Psoas muscle (tissue), 8 donors: ENCODE data around the gene NACAD. TPM values are rescaled to one million over a fixed set of nuclear protein-coding genes. Genes with fewer than 3 reads are reported as not detected.
A peak's percentile ranks its signal among the peaks of the same experiment; 100 is the strongest.

ENCODE experiments used
- ATAC-seq, 4 donors: fragments of 200-7000 bp; cut with Tn5 transposase; one replicate each; pipeline ENCODE4 v1.9.1; 2020; ENCODE audit warnings: moderate library complexity in 3 of 4, mild to moderate bottlenecking in 2 of 4
- DNase-seq, 2 donors: peaks; one replicate each; pipeline ENCODE4 v3.0.0-alpha.2; 2020
- H3K27ac ChIP-seq: fragments of 200-600 bp; one replicate; pipeline ENCODE4 v1.8.0; 2022
- H3K27me3 ChIP-seq, 3 donors: fragments of 200-600 bp in 1 of 3; one replicate each; pipeline versions ENCODE4 v1.6.1 to v1.8.0; 2013 to 2022; ENCODE audit warnings: low read length in 2 of 3, mild to moderate bottlenecking in 2 of 3, moderate library complexity in 1 of 3; ENCODE audit not compliant: insufficient read depth in 3 of 3
- H3K36me3 ChIP-seq, 2 donors: fragments of 200-600 bp in 1 of 2; one replicate each; pipeline versions ENCODE4 v1.6.1 to v1.8.0; 2013 to 2022; ENCODE audit warnings: low read depth in 1 of 2, mild to moderate bottlenecking in 1 of 2, moderate library complexity in 1 of 2; ENCODE audit not compliant: insufficient read depth in 1 of 2
- H3K4me1 ChIP-seq: fragments of 200-600 bp; one replicate; pipeline ENCODE4 v1.8.0; 2022
- H3K4me3 ChIP-seq: fragments of 200-600 bp; one replicate; pipeline ENCODE4 v1.8.0; 2022; ENCODE audit warnings: mild to moderate bottlenecking
- H3K9me3 ChIP-seq: fragments of 200-600 bp; one replicate; pipeline ENCODE4 v1.8.0; 2022
- WGBS, 3 donors: extraction: QIAGEN DNeasy Blood & Tissue Kit; methylation state at CpG; one replicate each; pipeline versions ENCODE4 v1.1.6 to v1.1.7; 2013; 5-methylcytosine and 5-hydroxymethylcytosine counted together
- intact Hi-C, 2 donors: fragments of 100-400 bp; cut with DNase I; formaldehyde crosslinking; loops; one replicate each; pipeline versions ENCODE4 v1.11.0 to v1.14.2; 2022
- polyA plus RNA-seq, 3 donors: library from polyadenylated mRNA; stranded (reverse); fragments of 200-250 nt; gene quantifications; one replicate each; pipeline ENCODE4 v1.2.3, GENCODE V29; 2013
- total RNA-seq, 4 donors: library from RNA; stranded (reverse); fragmentation: NEBNext Ultra II Directional in 2 of 4; extraction: Animal tissue kit (Norgen Biotek cat#: 25700) in 2 of 4; gene quantifications; one replicate each; pipeline versions ENCODE4 v1.2.1 to v1.2.4, GENCODE V29; 2021 to 2023
- TF ChIP-seq, protein P1 (sequence below): fragments of 200-600 bp; IDR thresholded peaks from one replicate; pipeline ENCODE4 v1.8.0; 2022; ENCODE audit warnings: antibody characterized with exemption
- donor health status: healthy with polysubstance abuse.
- donor health status: DM: no; HTN: no; CAD: no; lungs with moderate emphysema.
- donor health status: Bipolar disorder and iron deficiency.
- donor health status: healthy.
- donor health status: DM: yes; HTN: yes; CAD: no.
- donor health status: DM: no; HTN: no; CAD: no.
- donor health status: DM: no; HTN: no; CAD: no.
- donor health status: DM: yes; HTN: yes; CAD: no.

NACAD gene
- total and polyA plus RNA-seq, 7 donors: 0.23 to 1.4 (median 1.1) TPM

DNA sequence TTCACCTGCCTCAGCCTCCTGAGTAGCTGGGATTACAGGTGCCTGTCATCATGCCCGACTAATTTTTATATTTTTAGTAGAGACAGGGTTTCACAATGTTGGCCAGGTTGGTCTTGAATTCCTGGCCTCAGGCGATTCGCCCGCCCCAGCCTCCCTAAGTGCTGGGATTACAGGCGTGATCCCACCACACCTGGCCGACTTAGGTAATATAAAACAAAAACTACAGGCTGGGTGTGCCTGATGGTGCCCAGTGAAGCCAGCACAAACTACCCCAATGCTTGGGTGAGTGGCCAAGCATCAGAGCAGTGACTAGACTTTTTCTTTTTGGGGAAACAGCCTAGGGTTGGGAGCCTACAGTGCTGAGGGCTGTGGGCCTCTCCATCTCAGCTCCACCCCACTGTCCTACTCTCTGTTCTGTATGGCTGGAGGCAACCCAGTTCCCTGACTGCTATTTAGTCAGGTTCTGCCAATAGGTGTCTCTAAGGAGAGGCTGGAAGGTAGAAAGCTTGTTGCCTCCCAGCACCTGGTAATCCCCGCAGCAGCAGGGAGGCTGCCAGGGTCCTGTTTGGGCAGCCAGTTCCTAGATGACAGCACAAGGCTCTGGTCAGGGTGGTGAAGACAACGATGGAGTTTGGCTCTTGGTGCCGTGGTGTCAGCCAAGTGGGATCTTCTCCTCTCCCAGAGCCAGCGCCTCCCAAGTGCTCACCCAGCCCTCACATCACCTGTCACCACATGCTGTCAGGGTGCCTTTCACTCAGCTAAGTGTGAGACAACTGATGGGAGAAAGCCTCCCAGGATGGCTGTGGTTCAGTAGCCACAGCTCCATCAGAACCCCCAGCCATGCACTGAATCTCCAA lies 10.4 kb upstream of the NACAD start:
- DNase-seq (peak in 1 of 2 donors; percentile 42), ATAC-seq (peak; percentile 25 to 54 (median 38))
- TF ChIP-seq, protein P1, sequence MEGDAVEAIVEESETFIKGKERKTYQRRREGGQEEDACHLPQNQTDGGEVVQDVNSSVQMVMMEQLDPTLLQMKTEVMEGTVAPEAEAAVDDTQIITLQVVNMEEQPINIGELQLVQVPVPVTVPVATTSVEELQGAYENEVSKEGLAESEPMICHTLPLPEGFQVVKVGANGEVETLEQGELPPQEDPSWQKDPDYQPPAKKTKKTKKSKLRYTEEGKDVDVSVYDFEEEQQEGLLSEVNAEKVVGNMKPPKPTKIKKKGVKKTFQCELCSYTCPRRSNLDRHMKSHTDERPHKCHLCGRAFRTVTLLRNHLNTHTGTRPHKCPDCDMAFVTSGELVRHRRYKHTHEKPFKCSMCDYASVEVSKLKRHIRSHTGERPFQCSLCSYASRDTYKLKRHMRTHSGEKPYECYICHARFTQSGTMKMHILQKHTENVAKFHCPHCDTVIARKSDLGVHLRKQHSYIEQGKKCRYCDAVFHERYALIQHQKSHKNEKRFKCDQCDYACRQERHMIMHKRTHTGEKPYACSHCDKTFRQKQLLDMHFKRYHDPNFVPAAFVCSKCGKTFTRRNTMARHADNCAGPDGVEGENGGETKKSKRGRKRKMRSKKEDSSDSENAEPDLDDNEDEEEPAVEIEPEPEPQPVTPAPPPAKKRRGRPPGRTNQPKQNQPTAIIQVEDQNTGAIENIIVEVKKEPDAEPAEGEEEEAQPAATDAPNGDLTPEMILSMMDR: no peak
- Histone ChIP-seq H3K4me3 (no peak overlapping the region), H3K4me1 (no peaks in the 10 kb centered on the region), H3K36me3 (peaks cover 6 to 70% of the 10 kb centered on the region in 2 donors), H3K9me3 (no peaks in the 10 kb centered on the region), H3K27me3 (no peaks in the 10 kb centered on the region), H3K27ac (no peak overlapping the region)
- intact Hi-C loops: no loop called here
- WGBS, 3 donors: 61 to 68% (median 62%) methylated on average over 10 of the region's 10 CpGs

DNA sequence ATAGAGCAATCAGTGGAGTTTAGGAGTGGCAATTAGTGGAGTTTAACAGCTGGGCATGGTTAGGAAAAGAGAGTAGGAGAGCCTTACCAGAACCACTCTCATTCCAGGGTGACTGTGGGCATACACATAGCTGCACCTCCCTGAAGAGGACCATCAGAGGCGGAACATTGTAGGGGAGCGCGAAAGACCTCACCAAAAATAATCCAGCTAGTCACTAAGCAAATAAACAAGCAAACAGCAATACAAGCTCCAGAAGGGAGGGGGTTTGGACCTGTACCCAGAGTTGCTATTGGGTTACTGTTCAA lies 4.1 kb upstream of the NACAD start:
- Histone ChIP-seq H3K4me3 (no peak overlapping the region), H3K9me3 (no peaks in the 10 kb centered on the region), H3K36me3 (peaks cover 0 to 7% of the 10 kb centered on the region in 2 donors), H3K27ac (no peak overlapping the region), H3K4me1 (no peaks in the 10 kb centered on the region), H3K27me3 (peaks cover 0 to 8% (median 0%) of the 10 kb centered on the region in 3 donors)
- intact Hi-C loops: loop anchor here in 1 of 2 donors (5.0 kb wide), 1 partner anchor 86 kb away; no protein-coding TSS in a partner anchor
- ATAC-seq (no peak), DNase-seq (peak in 1 of 2 donors; percentile 12)
- TF ChIP-seq, protein P1: no peak
- WGBS, 3 donors: 72 to 86% (median 79%) methylated on average over 3 of the region's 3 CpGs

DNA sequence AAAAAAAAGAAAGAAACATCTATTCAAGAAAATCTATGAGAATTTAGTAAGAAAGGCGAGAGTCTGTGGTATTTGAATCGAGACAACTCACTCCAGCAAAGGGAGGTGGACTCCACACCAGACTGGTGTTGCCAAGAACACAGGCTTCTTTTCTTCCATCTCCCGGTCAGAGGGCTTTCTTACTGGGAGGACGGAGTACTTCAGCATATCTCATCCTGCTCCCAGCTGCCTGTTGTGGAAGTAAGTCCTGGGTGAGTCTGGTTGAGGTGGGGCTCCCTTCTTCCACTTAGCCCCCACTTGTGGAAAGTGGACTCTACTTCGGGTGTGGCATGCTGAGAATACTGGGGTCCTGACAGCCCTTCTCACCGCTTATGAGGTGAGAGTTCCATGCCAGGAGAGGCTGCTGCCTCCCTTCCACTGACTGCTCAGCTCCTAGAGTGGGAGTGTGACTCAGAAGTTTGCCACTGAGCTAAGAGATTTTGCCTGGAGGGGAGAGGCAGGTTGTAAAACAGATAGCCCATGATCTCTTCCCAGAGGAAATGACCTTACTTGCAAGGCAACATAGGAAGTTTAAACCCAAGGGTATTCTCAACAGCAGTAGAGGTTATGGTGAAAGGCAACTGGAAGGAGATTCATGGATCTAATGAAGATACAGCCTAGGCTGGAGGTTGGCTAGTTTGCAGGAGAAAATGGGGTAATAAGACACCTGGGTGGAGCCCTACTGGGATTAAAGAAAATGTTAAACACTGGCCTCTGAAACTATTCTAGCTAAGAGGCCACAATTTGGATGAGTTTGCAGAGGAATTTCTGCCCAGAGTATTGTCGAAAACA lies 3.5 kb upstream of the NACAD start:
- DNase-seq: no peak
- H3K9me3 ChIP-seq: no peaks in the 10 kb centered on the region
- WGBS, 3 donors: 59 to 63% (median 59%) methylated on average over 7 of the region's 7 CpGs

DNA sequence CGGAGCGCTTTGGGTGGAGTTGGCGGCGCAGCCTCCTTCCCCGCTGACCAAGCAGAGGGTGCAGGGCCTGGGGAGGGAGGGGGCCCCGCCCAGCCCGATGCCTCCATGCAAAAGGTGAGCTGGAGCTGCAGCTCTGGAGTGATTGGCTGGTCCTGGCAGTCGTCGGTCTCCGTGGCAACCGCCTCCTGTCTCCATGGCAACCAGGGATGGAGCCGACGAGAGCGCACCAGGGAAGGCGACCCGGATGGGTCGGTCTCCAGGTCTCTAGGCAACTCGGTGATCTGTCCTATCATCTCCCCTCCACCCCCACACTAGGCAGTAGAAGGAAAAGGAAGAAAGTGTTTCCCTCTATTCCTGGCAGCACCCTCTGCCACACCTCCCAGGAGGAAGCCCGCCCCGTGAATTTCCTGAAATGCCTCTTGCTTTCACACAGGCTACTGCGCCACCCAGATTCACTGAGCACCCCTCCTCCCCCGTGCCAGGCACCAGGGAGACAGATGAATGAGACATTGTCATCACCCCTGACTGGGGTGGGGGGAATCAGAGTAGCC lies 647 bp upstream of the NACAD start:
- H3K27me3 ChIP-seq: peaks cover 0 to 9% (median 0%) of the 10 kb centered on the region in 3 donors
- H3K4me3 ChIP-seq: peak overlapping the region; percentile 76
- 4 to 7% (median 5%) methylated on average over 20 to 22 of the region's 22 CpGs for WGBS, 3 donors
- intact Hi-C loops: loop anchor here in 1 of 2 donors (5.0 kb wide), 1 partner anchor 48 kb away; no protein-coding TSS in a partner anchor
- no peak overlapping the region for H3K27ac ChIP-seq
- ATAC-seq (peak in 3 of 4 donors; percentile 16 to 59 (median 50)), DNase-seq (peak; percentile 55 to 70)
- no peaks in the 10 kb centered on the region for H3K4me1 ChIP-seq
- TF ChIP-seq, protein P1: no peak
- H3K36me3 ChIP-seq: no peaks in the 10 kb centered on the region
- H3K9me3 ChIP-seq: no peaks in the 10 kb centered on the region

More for the DNA sequence above, 3.5 kb upstream of the NACAD start:
- H3K4me1 ChIP-seq: no peaks in the 10 kb centered on the region
- no peak for ATAC-seq
- H3K27me3 ChIP-seq: peaks cover 0 to 8% (median 0%) of the 10 kb centered on the region in 3 donors
- H3K36me3 ChIP-seq: peaks cover 0 to 1% of the 10 kb centered on the region in 2 donors
- TF ChIP-seq, protein P1: no peak
- H3K4me3 ChIP-seq: no peak overlapping the region
- H3K27ac ChIP-seq: no peak overlapping the region
- intact Hi-C loops: loop anchor here in 1 of 2 donors (5.0 kb wide), 1 partner anchor 85 kb away; no protein-coding TSS in a partner anchor
